ENCODE measurements around the gene PKP3. TPM values are rescaled to one million over a fixed set of nuclear protein-coding genes. Genes with fewer than 3 reads are reported as not detected.
A peak's percentile ranks its signal among the peaks of the same experiment; 100 is the strongest.

Gene PKP3
- polyA plus RNA-seq, 1 donor (not counting 4 experiments of a cell fraction or from before 2014, with no cell fraction given) = 125 TPM

DNA sequence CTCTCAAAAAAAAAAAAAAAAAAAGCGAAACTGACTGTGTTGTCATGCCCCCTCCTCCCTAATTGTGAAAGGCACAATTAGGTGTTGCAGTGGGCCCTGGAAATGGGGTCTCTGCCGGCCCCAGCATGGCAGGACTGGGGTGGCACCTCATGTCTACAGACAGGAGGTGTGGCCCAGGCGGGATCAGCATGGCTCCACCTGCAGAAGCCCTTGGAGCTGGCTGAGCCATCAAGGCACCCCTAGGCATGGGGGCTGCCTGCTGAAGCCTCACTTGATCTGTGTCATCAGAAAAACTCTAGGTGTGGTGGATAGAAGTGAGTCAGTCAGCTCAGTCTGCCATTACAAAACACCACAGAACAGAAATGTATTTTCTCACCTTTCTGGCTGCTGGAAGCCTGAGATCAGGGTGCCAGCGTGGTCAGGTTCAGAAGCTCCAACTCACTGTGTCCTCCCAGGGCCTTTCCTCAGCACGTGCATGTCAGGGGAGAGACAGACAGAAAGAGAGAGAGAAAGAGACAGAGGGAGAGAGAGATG is 34.8 kb upstream of the PKP3 start:
- no peaks in the 10 kb centered on the region for H3K36me3 ChIP-seq (ENCODE audit: control insufficient read depth in 2 of 2, extremely low read depth in 1 of 2, insufficient read depth in 2 of 2, low read length in 2 of 2)
- H3K9me3 ChIP-seq (ENCODE audit: control insufficient read depth, low read depth, low read length) = peaks cover 4% of the 10 kb centered on the region
- no peak overlapping the region for H3K4me3 ChIP-seq (ENCODE audit: control insufficient read depth in 2 of 3, extremely low read depth in 1 of 3, insufficient read depth in 2 of 3, low read depth in 1 of 3, low read length in 3 of 3)
- H2AFZ ChIP-seq (ENCODE audit: control insufficient read depth, low read length) = peak overlapping the region; percentile 73
- DNase-seq (ENCODE audit: low read depth, low spot score) (no peak), FAIRE-seq (peak; percentile 72)
- H3K9me1 ChIP-seq (ENCODE audit: control insufficient read depth, extremely low read depth, insufficient read depth, low read length) = no peaks in the 10 kb centered on the region
- no peaks in the 10 kb centered on the region for H3K79me2 ChIP-seq (ENCODE audit: control insufficient read depth, insufficient read depth, low read length)
- peaks cover 3% of the 10 kb centered on the region for H3K27me3 ChIP-seq (ENCODE audit: control insufficient read depth, extremely low read depth, insufficient read depth, low read length)
- TF ChIP-seq, protein P1, sequence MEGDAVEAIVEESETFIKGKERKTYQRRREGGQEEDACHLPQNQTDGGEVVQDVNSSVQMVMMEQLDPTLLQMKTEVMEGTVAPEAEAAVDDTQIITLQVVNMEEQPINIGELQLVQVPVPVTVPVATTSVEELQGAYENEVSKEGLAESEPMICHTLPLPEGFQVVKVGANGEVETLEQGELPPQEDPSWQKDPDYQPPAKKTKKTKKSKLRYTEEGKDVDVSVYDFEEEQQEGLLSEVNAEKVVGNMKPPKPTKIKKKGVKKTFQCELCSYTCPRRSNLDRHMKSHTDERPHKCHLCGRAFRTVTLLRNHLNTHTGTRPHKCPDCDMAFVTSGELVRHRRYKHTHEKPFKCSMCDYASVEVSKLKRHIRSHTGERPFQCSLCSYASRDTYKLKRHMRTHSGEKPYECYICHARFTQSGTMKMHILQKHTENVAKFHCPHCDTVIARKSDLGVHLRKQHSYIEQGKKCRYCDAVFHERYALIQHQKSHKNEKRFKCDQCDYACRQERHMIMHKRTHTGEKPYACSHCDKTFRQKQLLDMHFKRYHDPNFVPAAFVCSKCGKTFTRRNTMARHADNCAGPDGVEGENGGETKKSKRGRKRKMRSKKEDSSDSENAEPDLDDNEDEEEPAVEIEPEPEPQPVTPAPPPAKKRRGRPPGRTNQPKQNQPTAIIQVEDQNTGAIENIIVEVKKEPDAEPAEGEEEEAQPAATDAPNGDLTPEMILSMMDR (optimal IDR thresholded peaks at IDR 0.05 in 1 of 3, IDR thresholded peaks at IDR 0.05 in 1 of 3, conservative IDR thresholded peaks at IDR 0.05 in 1 of 3; ENCODE audit: extremely low read depth in 1 of 3, insufficient read depth in 2 of 3, low read length in 3 of 3) = no peak
- no peak for TF ChIP-seq EZH2 (IDR thresholded peaks at IDR 0.05; ENCODE audit: low read length)
- no peaks in the 10 kb centered on the region for H4K20me1 ChIP-seq (ENCODE audit: control insufficient read depth, extremely low read depth, insufficient read depth, low read length)
- dilution Hi-C loops (cut with MboI; ENCODE audit: extremely low pct_ligation_motif_present, low sequenced_read_pairs) = no loop called here
- H3K4me2 ChIP-seq (ENCODE audit: control insufficient read depth, extremely low read depth, insufficient read depth, low read depth, low read length) = peak overlapping the region; percentile 54
- H3K4me1 ChIP-seq (ENCODE audit: control insufficient read depth, extremely low read depth, insufficient read depth, low read length) = peaks cover 19% of the 10 kb centered on the region
- H3K27ac ChIP-seq (ENCODE audit: control insufficient read depth, insufficient read depth, low read length) = peak overlapping the region; percentile 47
- H3K9ac ChIP-seq (ENCODE audit: control insufficient read depth, extremely low read depth, insufficient read depth, low read length) = peak overlapping the region; percentile 37

DNA sequence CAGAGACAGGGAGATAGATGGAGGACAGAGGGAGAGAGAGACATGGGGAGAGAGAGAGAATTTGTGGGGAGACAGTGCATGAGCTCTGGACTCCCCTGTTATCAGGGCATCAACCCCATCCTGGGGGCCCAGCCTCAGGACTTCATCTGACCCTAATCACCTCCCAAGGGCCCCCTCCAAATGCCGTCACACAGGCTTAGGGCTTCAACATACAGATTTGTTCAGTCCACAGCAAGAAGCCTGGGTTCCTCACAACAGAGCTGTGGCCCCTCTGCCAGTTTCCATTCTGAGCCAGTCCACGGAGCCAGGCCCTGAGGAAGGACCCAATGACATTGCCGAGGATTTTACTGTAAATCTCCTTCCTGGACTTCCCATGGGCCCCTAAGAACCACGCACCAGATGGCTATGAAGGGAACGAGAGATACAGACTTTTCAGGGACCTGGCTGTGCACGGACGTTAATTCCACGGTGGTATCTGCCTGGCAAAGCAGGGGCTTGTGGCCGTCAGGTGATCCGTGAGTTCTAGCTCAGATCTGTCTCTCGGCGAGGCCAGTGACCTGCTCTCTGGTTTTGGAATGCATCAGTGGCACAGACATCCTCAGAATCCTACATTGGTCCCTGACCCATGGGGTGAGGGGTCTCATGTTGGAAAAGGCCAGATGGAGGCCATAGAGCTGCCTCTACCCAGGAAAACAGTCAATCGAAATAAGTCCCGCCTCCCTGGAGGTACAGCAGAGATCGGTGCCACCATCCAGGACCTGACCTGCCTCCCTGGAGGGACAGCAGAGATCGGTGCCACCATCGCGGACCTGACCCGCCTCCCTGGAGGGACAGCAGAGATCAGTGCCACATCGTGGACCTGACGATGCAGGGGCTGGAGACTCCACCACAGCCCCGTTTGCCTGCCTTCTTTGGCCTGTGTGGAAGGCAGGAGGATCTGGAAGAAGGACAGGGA is 33.4 kb upstream of the PKP3 start:
- no peaks in the 10 kb centered on the region for H3K79me2 ChIP-seq (ENCODE audit: control insufficient read depth, insufficient read depth, low read length)
- no peak for FAIRE-seq
- TF ChIP-seq, protein P1 (optimal IDR thresholded peaks at IDR 0.05 in 1 of 3, IDR thresholded peaks at IDR 0.05 in 1 of 3, conservative IDR thresholded peaks at IDR 0.05 in 1 of 3; ENCODE audit: extremely low read depth in 1 of 3, insufficient read depth in 2 of 3, low read length in 3 of 3) = no peak
- TF ChIP-seq EZH2 (IDR thresholded peaks at IDR 0.05; ENCODE audit: low read length) = no peak

More for the DNA sequence above, 33.4 kb upstream of the PKP3 start:
- no peaks in the 10 kb centered on the region for H4K20me1 ChIP-seq (ENCODE audit: control insufficient read depth, extremely low read depth, insufficient read depth, low read length)
- no peak overlapping the region for H3K9ac ChIP-seq (ENCODE audit: control insufficient read depth, extremely low read depth, insufficient read depth, low read length)
- peaks cover 21% of the 10 kb centered on the region for H3K4me1 ChIP-seq (ENCODE audit: control insufficient read depth, extremely low read depth, insufficient read depth, low read length)
- no peak for DNase-seq (ENCODE audit: low read depth, low spot score)
- H3K9me3 ChIP-seq (ENCODE audit: control insufficient read depth, low read depth, low read length) = peaks cover 4% of the 10 kb centered on the region
- no peak overlapping the region for H3K4me2 ChIP-seq (ENCODE audit: control insufficient read depth, extremely low read depth, insufficient read depth, low read depth, low read length)
- H3K27me3 ChIP-seq (ENCODE audit: control insufficient read depth, extremely low read depth, insufficient read depth, low read length) = peaks cover 3% of the 10 kb centered on the region
- no peak overlapping the region for H3K27ac ChIP-seq (ENCODE audit: control insufficient read depth, insufficient read depth, low read length)
- no peak overlapping the region for H2AFZ ChIP-seq (ENCODE audit: control insufficient read depth, low read length)
- no peaks in the 10 kb centered on the region for H3K36me3 ChIP-seq (ENCODE audit: control insufficient read depth in 2 of 2, extremely low read depth in 1 of 2, insufficient read depth in 2 of 2, low read length in 2 of 2)
- no peak overlapping the region for H3K4me3 ChIP-seq (ENCODE audit: control insufficient read depth in 2 of 3, extremely low read depth in 1 of 3, insufficient read depth in 2 of 3, low read depth in 1 of 3, low read length in 3 of 3)
- dilution Hi-C loops (cut with MboI; ENCODE audit: extremely low pct_ligation_motif_present, low sequenced_read_pairs) = no loop called here
- H3K9me1 ChIP-seq (ENCODE audit: control insufficient read depth, extremely low read depth, insufficient read depth, low read length) = no peaks in the 10 kb centered on the region
